GM23338 (cell line): Measurements from ENCODE around the gene C14orf119. TPM values are rescaled to one million over a fixed set of nuclear protein-coding genes. Genes with fewer than 3 reads are reported as not detected.

ENCODE experiments used
- ATAC-seq: fragments of 200-7000 bp; cut with Tn5 transposase; 3 replicates; pipeline ENCODE4 v1.9.1; 2020
- DNase-seq: peaks from one replicate; pipeline ENCODE4 v3.0.0-alpha.2; 2015; ENCODE audit warnings: low spot score
- H2AFZ ChIP-seq: fragments of 200-600 bp; sonication (generic); 2 replicates; pipeline ENCODE4 v1.8.0; 2016; ENCODE audit warnings: antibody characterized with exemption, mild to moderate bottlenecking, moderate library complexity
- H3F3A ChIP-seq: fragments of 200-600 bp; sonication (generic); replicated peaks from 2 replicates; pipeline ENCODE4 v1.8.0; 2017; ENCODE audit warnings: antibody characterized with exemption, mixed run types, low read depth
- H3K27ac ChIP-seq: fragments of 200-600 bp; sonication (generic); 2 replicates; pipeline ENCODE4 v1.6.1; 2016; ENCODE audit warnings: low read depth
- H3K27me3 ChIP-seq: fragments of 200-600 bp; sonication (generic); 2 replicates; pipeline ENCODE4 v1.8.0; 2016; ENCODE audit warnings: mild to moderate bottlenecking, mixed run types, moderate library complexity; ENCODE audit not compliant: insufficient read depth
- H3K36me3 ChIP-seq: fragments of 200-600 bp; sonication (generic); 2 replicates; pipeline ENCODE4 v1.8.0; 2016; ENCODE audit warnings: mild to moderate bottlenecking; ENCODE audit not compliant: insufficient read depth
- H3K4me1 ChIP-seq: fragments of 200-600 bp; sonication (generic); 2 replicates; pipeline ENCODE4 v1.8.0; 2016; ENCODE audit warnings: mild to moderate bottlenecking, moderate library complexity; ENCODE audit not compliant: insufficient read depth
- H3K4me2 ChIP-seq: fragments of 200-600 bp; sonication (generic); 2 replicates; pipeline ENCODE4 v1.7.1; 2017; ENCODE audit warnings: mixed run types
- H3K4me3 ChIP-seq: fragments of 200-600 bp; sonication (generic); 2 replicates; pipeline ENCODE4 v1.6.1; 2016; ENCODE audit warnings: mixed run types
- H3K79me2 ChIP-seq: fragments of 200-600 bp; sonication (generic); replicated peaks from 2 replicates; pipeline ENCODE4 v1.8.0; 2017; ENCODE audit warnings: mild to moderate bottlenecking; ENCODE audit not compliant: insufficient read depth
- H3K9me2 ChIP-seq: fragments of 200-600 bp; sonication (generic); 2 replicates; pipeline ENCODE4 v1.8.0; 2017; ENCODE audit not compliant: insufficient read depth
- H4K20me1 ChIP-seq: fragments of 200-600 bp; sonication (generic); replicated peaks from 2 replicates; pipeline ENCODE4 v1.8.0; 2017; ENCODE audit warnings: mild to moderate bottlenecking; ENCODE audit not compliant: insufficient read depth
- H3K27ac Mint-ChIP-seq: 2 replicates; pipeline ENCODE4 v1.8.0; 2020; ENCODE audit warnings: inconsistent platforms, mild to moderate bottlenecking, moderate library complexity, mixed read lengths
- H3K27me3 Mint-ChIP-seq: 3 replicates; pipeline ENCODE4 v1.8.0; 2022; ENCODE audit warnings: low read depth, mild to moderate bottlenecking, moderate library complexity, mixed read lengths, inconsistent platforms; ENCODE audit not compliant: insufficient read depth, poor library complexity
- H3K36me3 Mint-ChIP-seq: 3 replicates; pipeline ENCODE4 v1.8.0; 2021; ENCODE audit warnings: low read depth, mild to moderate bottlenecking, inconsistent platforms, moderate library complexity, mixed read lengths
- H3K4me1 Mint-ChIP-seq: 3 replicates; pipeline ENCODE4 v1.8.0; 2020; ENCODE audit warnings: mild to moderate bottlenecking, inconsistent platforms, mixed read lengths
- H3K4me3 Mint-ChIP-seq: 3 replicates; pipeline ENCODE4 v1.8.0; 2021; ENCODE audit warnings: moderate library complexity, mild to moderate bottlenecking, inconsistent platforms, mixed read lengths
- H3K9me3 Mint-ChIP-seq: 3 replicates; pipeline ENCODE4 v1.8.0; 2020; ENCODE audit warnings: moderate library complexity, mild to moderate bottlenecking, inconsistent platforms, mixed read lengths
- CREB1 ChIP-seq: fragments of 250-450 bp; sonication (Bioruptor Pico); IDR thresholded peaks from 2 replicates; pipeline ENCODE4 v1.5.0; 2020; ENCODE audit warnings: low read depth, mild to moderate bottlenecking, moderate library complexity
- CTCF ChIP-seq, 2 experiments: fragments of 200-600 bp in 1 of 2; sonication (generic) in 1 of 2; conservative IDR thresholded peaks; 2 replicates each; pipeline versions ENCODE4 v1.5.1 to v1.6.1; 2016 to 2017; ENCODE audit warnings: antibody characterized with exemption in 2 of 2, low read depth in 2 of 2, mild to moderate bottlenecking in 2 of 2, moderate library complexity in 1 of 2
- ETS1 ChIP-seq: IDR thresholded peaks from 2 replicates; pipeline ENCODE4 v1.6.1; 2016; ENCODE audit warnings: antibody characterized with exemption
- JUNB ChIP-seq: IDR thresholded peaks from one replicate; pipeline ENCODE4 v1.6.1; 2016; ENCODE audit warnings: antibody characterized with exemption; ENCODE audit not compliant: unreplicated experiment
- NANOG ChIP-seq: IDR thresholded peaks from 2 replicates; pipeline ENCODE4 v1.6.1; 2016; ENCODE audit warnings: antibody characterized with exemption, borderline replicate concordance
- POLR2AphosphoS5 ChIP-seq: IDR thresholded peaks from 2 replicates; pipeline ENCODE4 v1.6.1; 2016; ENCODE audit warnings: antibody characterized with exemption, low read depth
- ZNF114 ChIP-seq: fragments of 250-450 bp; sonication (Bioruptor Pico); IDR thresholded peaks from 2 replicates; pipeline ENCODE4 v1.5.0; 2020; ENCODE audit warnings: mild to moderate bottlenecking, moderate library complexity
- ZNF331 ChIP-seq: fragments of 250-450 bp; sonication (Bioruptor Pico); IDR thresholded peaks from 2 replicates; pipeline ENCODE4 v1.5.0; 2020; ENCODE audit warnings: low read depth, mild to moderate bottlenecking, moderate library complexity
- polyA plus RNA-seq: library from polyadenylated mRNA; unstranded; fragments of >200 nt; fragmentation: Nextera tagmentation; extraction: Ambion mirVana; gene quantifications from 2 replicates; pipeline ENCODE4 v1.2.1, GENCODE V29; 2016
- total RNA-seq: library from RNA; depleted of rRNA; stranded (reverse); fragments of >200 nt; shearing (Covaris generic); gene quantifications from 2 replicates; pipeline ENCODE4 v1.2.3, GENCODE V29; 2014

The C14orf119 gene
- total and polyA plus RNA-seq, 2 experiments from 2014 or later: 49.4 to 118 TPM

- no peak for TF ChIP-seq CREB1 (CRISPR knock-in tag)
- no peak for TF ChIP-seq NANOG
- TF ChIP-seq POLR2AphosphoS5: no peak
- no peak for TF ChIP-seq ZNF331 (CRISPR knock-in tag)
Measured at GRCh38 chr14:23055147-23055550, 40.2 kb upstream of the C14orf119 start (continued).

- no peaks in the 10 kb centered on the region for H3K79me2 ChIP-seq
- peaks cover 6% of the 10 kb centered on the region for H3K36me3 ChIP-seq
- peaks cover 35% of the 10 kb centered on the region for H3K36me3 Mint-ChIP-seq
- no peaks in the 10 kb centered on the region for H3K9me2 ChIP-seq
- peak overlapping the region; percentile 73 for H3K4me3 Mint-ChIP-seq
- ATAC-seq: no peak
- peaks cover 6% of the 10 kb centered on the region; the same call in 1 of the 2 replicates for H4K20me1 ChIP-seq
- H3K4me3 ChIP-seq: peak overlapping the region; percentile 86; the same call in 1 of the 2 replicates
- H3K27ac ChIP-seq: no peak overlapping the region
- peak overlapping the region; percentile 98 for H3K4me2 ChIP-seq
- peaks cover 17% of the 10 kb centered on the region for H3F3A ChIP-seq
- DNase-seq: no peak
- no peak overlapping the region for H3K27ac Mint-ChIP-seq
- H3K9me3 Mint-ChIP-seq: no peaks in the 10 kb centered on the region
- peaks cover 4% of the 10 kb centered on the region; the same call in 1 of the 2 replicates for H3K27me3 ChIP-seq
- no peak overlapping the region for H2AFZ ChIP-seq
- H3K4me1 ChIP-seq: peaks cover 14% of the 10 kb centered on the region; the same call in 1 of the 2 replicates
- peaks cover 15% of the 10 kb centered on the region for H3K4me1 Mint-ChIP-seq
- TF ChIP-seq CREB1 (CRISPR knock-in tag) (no peak), ZNF114 (CRISPR knock-in tag) (no peak), JUNB (no peak)
- H3K27me3 Mint-ChIP-seq: peaks cover 18% of the 10 kb centered on the region
Measured at GRCh38 chr14:23055621-23056144, 39.6 kb upstream of the C14orf119 start.

GRCh38 chr14:23056145-23056955, 39.0 kb upstream of the C14orf119 start:
- Mint-ChIP-seq H3K27ac (no peak overlapping the region), H3K4me3 (peak overlapping the region; percentile 73), H3K9me3 (no peaks in the 10 kb centered on the region), H3K4me1 (peaks cover 17% of the 10 kb centered on the region), H3K27me3 (peaks cover 18% of the 10 kb centered on the region), H3K36me3 (peaks cover 42% of the 10 kb centered on the region)
- peak overlapping the region; percentile 86 for H3K4me3 ChIP-seq
- peaks cover 4% of the 10 kb centered on the region; the same call in 1 of the 2 replicates for H3K27me3 ChIP-seq
- H2AFZ ChIP-seq: peak overlapping the region; percentile 90
- H4K20me1 ChIP-seq: peaks cover 6% of the 10 kb centered on the region; the same call in 1 of the 2 replicates
- H3K9me2 ChIP-seq: no peaks in the 10 kb centered on the region
- DNase-seq (peak; percentile 87), ATAC-seq (peak; percentile 64)
- H3K4me1 ChIP-seq: peaks cover 14% of the 10 kb centered on the region; the same call in 1 of the 2 replicates
- peaks cover 10% of the 10 kb centered on the region for H3K36me3 ChIP-seq
- H3K4me2 ChIP-seq: peak overlapping the region; percentile 98
- no peak overlapping the region for H3K27ac ChIP-seq
- TF ChIP-seq ZNF331 (CRISPR knock-in tag) (no peak), CREB1 (CRISPR knock-in tag) (no peak), NANOG (no peak), ETS1 (no peak), CTCF (conservative IDR thresholded peaks at IDR 0.05; ENCODE audit: low read depth in 2 of 2) (peak; percentile 81 to 84)
- H3F3A ChIP-seq: peaks cover 21% of the 10 kb centered on the region
- H3K79me2 ChIP-seq: no peaks in the 10 kb centered on the region
